ENCODE measurements around the gene DACT2. TPM values are rescaled to one million over a fixed set of nuclear protein-coding genes. Genes with fewer than 3 reads are reported as not detected.

The DACT2 gene
- total RNA-seq, 1 experiment from 2014 or later, result 4.9 TPM

Other genes with a start within 250 kb of the DACT2 start
- 0.57 to 0.98 TPM (median 0.69 TPM) in 3 replicates for gene FRMD1, start 240.6 kb downstream of the DACT2 start, total RNA-seq (2021)
- 3.3 to 3.9 TPM (median 3.6 TPM) in 3 replicates for gene SMOC2, start 121.4 kb upstream of the DACT2 start, total RNA-seq (2021)